ENCODE data around the gene HSF4. TPM values are rescaled to one million over a fixed set of nuclear protein-coding genes. Genes with fewer than 3 reads are reported as not detected.

The HSF4 gene
- total RNA-seq, 1 experiment from 2014 or later: 13.9 TPM

- ChIA-PET POLR2A (ENCODE audit: low non-redundant PET) (no interaction called here), CTCF (interaction anchor here (1.9 kb wide), 1 partner anchor 14 kb away, joined by 10 read pairs; no protein-coding TSS in a partner anchor)
- Histone ChIP-seq H3K9me3 (ENCODE audit: low read depth, low read length, poor library complexity, severe bottlenecking) (no peaks in the 10 kb centered on the region), H3K27ac (ENCODE audit: low read depth, low read length, poor library complexity, severe bottlenecking) (no peak overlapping the region), H3K27me3 (replicated peaks; ENCODE audit: insufficient read depth, low read depth, low read length, poor library complexity) (no peaks in the 10 kb centered on the region), H3K36me3 (ENCODE audit: insufficient read depth, low read length, poor library complexity, severe bottlenecking) (no peaks in the 10 kb centered on the region), H3K4me1 (ENCODE audit: insufficient read depth, low read length, poor library complexity, severe bottlenecking) (peaks cover 14% of the 10 kb centered on the region), H3K4me3 (ENCODE audit: low read depth, low read length, poor library complexity, severe bottlenecking) (no peak overlapping the region)
- DNase-seq (ENCODE audit: low spot score): no peak
- BruUV-seq (replicated peaks): no TSS peak
- TF ChIP-seq CTCF (conservative IDR thresholded peaks at IDR 0.05; ENCODE audit: low read depth, low read length): no peak
- TF ChIP-seq EZH2 (IDR thresholded peaks at IDR 0.05; ENCODE audit: borderline replicate concordance, low read depth, low read length, poor library complexity, severe bottlenecking): no peak
- intact Hi-C loops (cut with micrococcal nuclease; ENCODE audit: unreplicated experiment): no loop called here
Observed at GRCh38 chr16:67169011-67169451, 4.5 kb downstream of the HSF4 start.

- peak overlapping the region; percentile 69 for H3K27ac ChIP-seq (ENCODE audit: low read depth, low read length, poor library complexity, severe bottlenecking)
- H3K4me3 ChIP-seq (ENCODE audit: low read depth, low read length, poor library complexity, severe bottlenecking): peak overlapping the region; percentile 52
- no peaks in the 10 kb centered on the region for H3K9me3 ChIP-seq (ENCODE audit: low read depth, low read length, poor library complexity, severe bottlenecking)
- peak; percentile 77 for DNase-seq (ENCODE audit: low spot score)
- intact Hi-C loops (cut with micrococcal nuclease; ENCODE audit: unreplicated experiment): no loop called here
- BruUV-seq (replicated peaks): no TSS peak
- H3K27me3 ChIP-seq (replicated peaks; ENCODE audit: insufficient read depth, low read depth, low read length, poor library complexity): no peaks in the 10 kb centered on the region
- H3K4me1 ChIP-seq (ENCODE audit: insufficient read depth, low read length, poor library complexity, severe bottlenecking): peaks cover 19% of the 10 kb centered on the region
- CTCF ChIA-PET: interaction anchor here (0.7 to 1.9 kb wide), 4 partner anchors 11 to 753 kb away, joined by 3 to 10 read pairs (median 6); no protein-coding TSS in a partner anchor
- POLR2A ChIA-PET (ENCODE audit: low non-redundant PET): interaction anchor here (0.7 kb wide), 1 partner anchor 9 kb away, joined by 4 read pairs; no protein-coding TSS in a partner anchor
- no peak for TF ChIP-seq EZH2 (IDR thresholded peaks at IDR 0.05; ENCODE audit: borderline replicate concordance, low read depth, low read length, poor library complexity, severe bottlenecking)
- peak; percentile 83 for TF ChIP-seq CTCF (conservative IDR thresholded peaks at IDR 0.05; ENCODE audit: low read depth, low read length)
- H3K36me3 ChIP-seq (ENCODE audit: insufficient read depth, low read length, poor library complexity, severe bottlenecking): no peaks in the 10 kb centered on the region
Observed at GRCh38 chr16:67169642-67170167, 5.2 kb downstream of the HSF4 start.

GRCh38 chr16:67170168-67170948 is 5.8 kb downstream of the HSF4 start, which contains the start of gene NOL3:
Gene NOL3, plus strand, starts transcription at chr16:67170538.
- H3K9me3 ChIP-seq (ENCODE audit: low read depth, low read length, poor library complexity, severe bottlenecking): no peaks in the 10 kb centered on the region
- peak; percentile 86 for DNase-seq (ENCODE audit: low spot score)
- H3K4me1 ChIP-seq (ENCODE audit: insufficient read depth, low read length, poor library complexity, severe bottlenecking): peaks cover 25% of the 10 kb centered on the region
- H3K36me3 ChIP-seq (ENCODE audit: insufficient read depth, low read length, poor library complexity, severe bottlenecking): no peaks in the 10 kb centered on the region
- H3K27ac ChIP-seq (ENCODE audit: low read depth, low read length, poor library complexity, severe bottlenecking): peak within 1 kb of the TSS; percentile 69
- TF ChIP-seq EZH2 (IDR thresholded peaks at IDR 0.05; ENCODE audit: borderline replicate concordance, low read depth, low read length, poor library complexity, severe bottlenecking): no peak
- no peak for TF ChIP-seq CTCF (conservative IDR thresholded peaks at IDR 0.05; ENCODE audit: low read depth, low read length)
- intact Hi-C loops (cut with micrococcal nuclease; ENCODE audit: unreplicated experiment): no loop called here
- no TSS peak for BruUV-seq (replicated peaks)
- ChIA-PET POLR2A (ENCODE audit: low non-redundant PET) (interaction anchor here (0.6 to 0.7 kb wide), 2 partner anchors 10 to 250 kb away, joined by 3 to 4 read pairs; no protein-coding TSS in a partner anchor), CTCF (interaction anchor here (0.6 to 1.9 kb wide), 6 partner anchors 11 to 754 kb away, joined by 3 to 10 read pairs (median 4); no protein-coding TSS in a partner anchor)
- peak within 1 kb of the TSS; percentile 52 for H3K4me3 ChIP-seq (ENCODE audit: low read depth, low read length, poor library complexity, severe bottlenecking)
- no peaks in the 10 kb centered on the region for H3K27me3 ChIP-seq (replicated peaks; ENCODE audit: insufficient read depth, low read depth, low read length, poor library complexity)

All from A673 (cell line).